K562 (cell line): Measurements from ENCODE around the gene ZNF90. TPM values are rescaled to one million over a fixed set of nuclear protein-coding genes. Genes with fewer than 3 reads are reported as not detected.

Source experiments
- ASH1L ChIP-seq: fragments of 450-650 bp; IDR thresholded peaks from 2 replicates; pipeline ENCODE4 v1.6.1; 2018; ENCODE audit warnings: borderline replicate concordance, mild to moderate bottlenecking, low read depth; ENCODE audit not compliant: partially characterized antibody
- CREB3 ChIP-seq: fragments of 450-650 bp; conservative IDR thresholded peaks from 2 replicates; pipeline ENCODE4 v1.6.1; 2016; ENCODE audit warnings: missing genetic modification characterization, low read depth, mild to moderate bottlenecking, missing compliant biosample characterization, moderate library complexity
- GABPA ChIP-seq: fragments of 200-800 bp; sonication (Bioruptor generic); conservative IDR thresholded peaks from 2 replicates; pipeline ENCODE4 v1.6.1; 2016; ENCODE audit warnings: low read depth, missing genetic modification characterization, missing compliant biosample characterization
- ILF3 ChIP-seq: fragments of 450-650 bp; IDR thresholded peaks from 2 replicates; pipeline ENCODE4 v1.6.1; 2018; ENCODE audit warnings: antibody characterized with exemption, mild to moderate bottlenecking, moderate library complexity, borderline replicate concordance
- NR1H2 ChIP-seq: sonication (generic); formaldehyde crosslinking; IDR thresholded peaks from 2 replicates; pipeline ENCODE4 v1.4.0; 2020; ENCODE audit warnings: mild to moderate bottlenecking, missing genetic modification reagents
- NR2C2 ChIP-seq, 2 experiments: fragments of 200-800 bp in 1 of 2; sonication (Bioruptor generic) in 1 of 2; sonication (generic) in 1 of 2; formaldehyde crosslinking in 1 of 2; IDR thresholded peaks; 2 replicates each; pipeline versions ENCODE4 v1.6.1 to v1.8.0; 2016 to 2022; ENCODE audit warnings: mild to moderate bottlenecking in 1 of 2, missing compliant biosample characterization in 1 of 2, missing genetic modification characterization in 1 of 2, missing genetic modification reagents in 1 of 2
- NRF1 ChIP-seq, 2 experiments: fragments of 450-650 bp; IDR thresholded peaks in 1 of 2; conservative IDR thresholded peaks in 1 of 2; 2 replicates each; pipeline ENCODE4 v1.6.1; 2014; ENCODE audit warnings: mild to moderate bottlenecking in 2 of 2
- PHB ChIP-seq: fragments of 250-450 bp; sonication (Bioruptor Pico); IDR thresholded peaks from 2 replicates; pipeline ENCODE4 v1.5.0; 2021
- PRDM10 ChIP-seq: fragments of 450-650 bp; IDR thresholded peaks from 2 replicates; pipeline ENCODE4 v1.6.1; 2018; ENCODE audit not compliant: partially characterized antibody
- RREB1 ChIP-seq: fragments of 250-450 bp; sonication (Bioruptor Pico); IDR thresholded peaks from 2 replicates; pipeline ENCODE4 v1.4.0; 2020
- SIX5 ChIP-seq, 2 experiments: IDR thresholded peaks; 2 replicates each; pipeline ENCODE4 v1.6.1; 2011; ENCODE audit warnings: low read length in 2 of 2, borderline replicate concordance in 1 of 2, low read depth in 1 of 2, mild to moderate bottlenecking in 1 of 2, moderate library complexity in 1 of 2; ENCODE audit not compliant: insufficient read depth in 1 of 2
- SRSF3 ChIP-seq: fragments of 200-400 bp; formaldehyde crosslinking; IDR thresholded peaks from 2 replicates; pipeline ENCODE4 v1.6.1; 2016; ENCODE audit warnings: mild to moderate bottlenecking, low read length, moderate library complexity; ENCODE audit not compliant: insufficient read depth
- TAF15 ChIP-seq: fragments of 200-400 bp; formaldehyde crosslinking; IDR thresholded peaks from 2 replicates; pipeline ENCODE4 v1.6.1; 2017; ENCODE audit warnings: mild to moderate bottlenecking, low read depth, low read length, moderate library complexity
- TFAM ChIP-seq: fragments of 250-450 bp; sonication (Bioruptor Pico); conservative IDR thresholded peaks from 2 replicates; pipeline ENCODE4 v1.5.0; 2021; ENCODE audit warnings: mild to moderate bottlenecking, moderate library complexity
- ZNF184 ChIP-seq: sonication (generic); formaldehyde crosslinking; IDR thresholded peaks from 2 replicates; pipeline ENCODE4 v1.5.0; 2020; ENCODE audit warnings: missing genetic modification reagents
- ZNF57 ChIP-seq: fragments of 450-650 bp; formaldehyde crosslinking; IDR thresholded peaks from 2 replicates; pipeline ENCODE4 v1.4.0; 2020; ENCODE audit warnings: mild to moderate bottlenecking, moderate library complexity
- ZNF766 ChIP-seq: fragments of 200-800 bp; sonication (Bioruptor generic); conservative IDR thresholded peaks from 2 replicates; pipeline ENCODE4 v1.6.1; 2016; ENCODE audit warnings: missing genetic modification characterization, missing compliant biosample characterization
- polyA plus RNA-seq, 8 experiments: library from polyadenylated mRNA; depleted of rRNA in 4 of 8; stranded (reverse) in 5 of 8; unstranded in 3 of 8; fragments of >200 nt; fragmentation: Nextera tagmentation in 2 of 8; fragmentation: Illumina TruSeq in 1 of 8; extraction: Ambion mirVana in 2 of 8; extraction: Trizol in 1 of 8; gene quantifications; 2 replicates each; pipeline versions ENCODE4 v1.2.1 to v1.2.3, GENCODE V29; 2011 to 2014; ENCODE audit warnings: inconsistent platforms in 1 of 8, missing spikeins in 1 of 8
- total RNA-seq, 7 experiments: library from RNA; depleted of rRNA in 6 of 7; stranded (reverse); fragments of >200 nt in 6 of 7; fragmentation: Illumina TruSeq in 2 of 7; extraction: Trizol in 2 of 7; gene quantifications; 2 replicates each; pipeline versions ENCODE4 v1.2.1 to v1.2.3, GENCODE V29; 2011 to 2021; ENCODE audit warnings: low replicate concordance in 1 of 7

The ZNF90 gene
- total and polyA plus RNA-seq, 9 of the 15 experiments (the other 6 are each of a cell fraction or from before 2014, with no cell fraction given), result 0.20 to 0.89 (median 0.67) TPM; not detected in 1

- TF ChIP-seq CREB3 (no peak), GABPA (tag) (no peak), TAF15 (no peak), SIX5 (IDR thresholded peaks at IDR 0.05; ENCODE audit: borderline replicate concordance in 1 of 2, insufficient read depth in 1 of 2, low read depth in 1 of 2, low read length in 2 of 2) (no peak), ZNF57 (no peak), ILF3 (no peak), TFAM (CRISPR knock-in tag) (no peak), ZNF766 (CRISPR knock-in tag) (no peak), ASH1L (no peak), PRDM10 (no peak), PHB (CRISPR knock-in tag) (no peak), NRF1 (conservative IDR thresholded peaks at IDR 0.05 in 1 of 2, IDR thresholded peaks at IDR 0.05 in 1 of 2) (0 out of 4 replicates have a peak, but pooled peaks of 1 of the 2 experiments have one; percentile 22), NR1H2 (CRISPR knock-in tag) (no peak), NR2C2 (CRISPR knock-in tag; IDR thresholded peaks at IDR 0.05) (no peak), NR2C2 (tag; IDR thresholded peaks at IDR 0.05) (no peak), SRSF3 (no peak), RREB1 (CRISPR knock-in tag) (no peak), ZNF184 (CRISPR knock-in tag) (no peak)
Observed at GRCh38 chr19:20167020-20167644, 89.3 kb downstream of the ZNF90 start, which contains the start of gene ZNF486 (continued).
